Measurements from ENCODE around the gene EVI5. TPM values are rescaled to one million over a fixed set of nuclear protein-coding genes. Genes with fewer than 3 reads are reported as not detected.
"Not testable (repeated sequence)": the region's sequence is repeated elsewhere in the genome, so short reads cannot be mapped to it uniquely, and the experiment has no call there.

EVI5 gene
- total RNA-seq, 2 donors from 2014 or later: 47.4 to 54.3 TPM

DNA sequence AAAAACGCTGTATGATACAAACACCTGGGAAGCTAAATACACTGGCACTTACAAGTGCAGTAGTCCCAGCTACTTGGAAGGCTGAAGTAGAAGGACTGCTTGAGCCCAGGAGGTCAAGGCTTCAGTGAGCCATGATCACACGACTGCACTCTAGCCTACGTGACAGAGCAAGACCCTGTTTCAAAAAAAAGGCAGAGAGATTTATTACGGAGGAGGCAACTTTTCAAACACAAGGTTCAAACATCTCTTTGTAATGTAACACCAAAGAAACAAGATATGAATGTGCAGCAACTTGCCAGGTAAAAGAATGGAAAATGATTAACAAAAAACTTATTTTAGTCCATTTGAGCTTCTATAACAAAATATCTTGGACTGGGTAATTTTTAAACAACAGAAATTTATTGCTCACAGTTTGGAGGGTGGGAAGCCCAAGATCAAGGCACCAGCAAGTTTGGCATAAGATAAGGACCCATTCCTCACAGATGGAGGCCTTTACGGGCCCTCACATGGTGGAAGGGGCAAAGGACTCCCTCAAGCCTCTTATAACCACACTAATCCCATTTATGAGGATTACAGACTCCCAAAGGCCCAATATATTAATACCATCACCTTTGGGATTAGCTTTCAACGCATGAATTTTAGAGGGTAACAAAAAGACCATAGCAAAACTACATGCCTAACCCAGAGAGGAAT lies 73.3 kb downstream of the EVI5 start:
- intact Hi-C loops (cut with DNase I): no loop called here
- no peak for DNase-seq (ENCODE audit: low spot score)

GRCh38 chr1:92709738-92710137 lies 75.2 kb downstream of the EVI5 start:
- no peak for DNase-seq (ENCODE audit: low spot score)
- intact Hi-C loops (cut with DNase I): no loop called here

DNA sequence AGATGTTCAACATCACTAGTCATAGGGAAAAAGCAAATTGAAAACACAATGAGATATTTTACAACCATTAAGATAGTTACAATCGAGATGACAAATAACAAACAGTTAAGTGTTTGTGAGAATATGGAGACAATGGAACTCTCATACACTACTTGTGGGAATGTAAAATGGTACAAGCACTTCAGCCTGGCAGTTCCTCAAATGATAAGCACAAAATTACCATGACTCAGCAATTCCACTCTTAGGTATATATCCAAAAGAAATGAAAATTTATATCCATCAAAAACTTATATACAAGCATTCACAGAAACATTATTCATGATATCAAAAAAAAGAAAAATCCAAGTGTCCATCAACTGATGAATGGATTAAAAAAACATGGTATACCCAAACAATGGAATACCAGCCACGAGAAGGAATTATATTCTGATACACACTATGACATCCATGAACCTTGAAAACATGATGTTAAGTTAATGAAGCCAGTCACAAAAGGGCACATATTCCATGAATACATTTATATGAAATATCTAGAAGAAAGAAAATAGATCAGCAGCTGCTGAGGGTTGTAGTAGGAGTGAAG lies 76.4 kb downstream of the EVI5 start:
- intact Hi-C loops (cut with DNase I): no loop called here
- DNase-seq (ENCODE audit: low spot score): no peak

DNA sequence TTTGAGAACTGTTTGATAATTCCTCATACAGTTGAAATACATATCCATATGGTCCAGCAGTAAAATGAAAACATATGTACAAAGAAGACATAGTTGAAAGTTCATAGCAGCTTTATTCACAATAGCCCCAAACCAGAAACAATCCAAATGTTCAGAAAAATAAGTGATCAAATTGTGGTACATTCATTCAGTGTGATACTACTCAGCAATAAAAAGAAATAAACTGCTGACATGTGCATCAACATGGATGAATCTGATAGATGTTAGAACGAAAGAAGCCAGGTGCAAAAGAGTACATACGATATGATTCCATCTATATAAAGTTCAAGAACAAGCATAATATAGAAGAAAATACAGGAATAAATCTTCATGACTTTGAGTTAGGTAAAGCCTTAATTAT lies 77.2 kb downstream of the EVI5 start:
- no peak for DNase-seq (ENCODE audit: low spot score)
- intact Hi-C loops (cut with DNase I): no loop called here

DNA sequence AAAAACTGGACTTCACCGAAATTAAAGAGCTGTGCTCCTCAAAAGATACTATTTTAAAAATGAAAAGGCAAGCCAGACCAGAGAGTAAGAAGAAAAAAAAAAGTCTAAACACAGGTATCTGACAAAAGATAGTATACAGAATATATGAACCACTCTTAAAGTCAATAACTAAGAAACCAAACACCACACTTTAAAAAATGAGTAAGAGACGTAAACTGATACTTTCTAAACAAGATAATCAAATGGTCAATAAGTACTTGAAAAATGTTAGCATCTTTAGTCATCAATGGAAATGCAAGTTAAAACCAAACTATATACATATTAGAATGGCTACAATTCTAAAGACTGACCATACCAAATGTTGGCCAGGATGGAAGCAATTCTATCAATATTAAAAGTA lies 77.6 kb downstream of the EVI5 start:
- intact Hi-C loops (cut with DNase I): no loop called here
- no peak for DNase-seq (ENCODE audit: low spot score)

- intact Hi-C loops (cut with DNase I): no loop called here
- DNase-seq (ENCODE audit: low spot score): no peak
These were observed 79.5 kb downstream of the EVI5 start for GRCh38 chr1:92705446-92705845.

- no peak for DNase-seq (ENCODE audit: low spot score)
- intact Hi-C loops (cut with DNase I): no loop called here
These were observed 83.8 kb downstream of the EVI5 start for GRCh38 chr1:92701147-92701546.

- no peak for DNase-seq (ENCODE audit: low spot score)
- intact Hi-C loops (cut with DNase I): no loop called here
These were observed 86.0 kb downstream of the EVI5 start for GRCh38 chr1:92698932-92699331.

- intact Hi-C loops (cut with DNase I): no loop called here
These were observed 89.8 kb downstream of the EVI5 start for GRCh38 chr1:92695104-92695503.

GRCh38 chr1:92691925-92692324 lies 93.0 kb downstream of the EVI5 start:
- intact Hi-C loops (cut with DNase I): no loop called here
- DNase-seq (ENCODE audit: low spot score): no peak

More at GRCh38 chr1:92695104-92695503, 89.8 kb downstream of the EVI5 start:
- no peak for DNase-seq (ENCODE audit: low spot score)

GRCh38 chr1:92690212-92690906 lies 94.5 kb downstream of the EVI5 start:
- intact Hi-C loops (cut with DNase I): no loop called here
- no peak for DNase-seq (ENCODE audit: low spot score)

DNA sequence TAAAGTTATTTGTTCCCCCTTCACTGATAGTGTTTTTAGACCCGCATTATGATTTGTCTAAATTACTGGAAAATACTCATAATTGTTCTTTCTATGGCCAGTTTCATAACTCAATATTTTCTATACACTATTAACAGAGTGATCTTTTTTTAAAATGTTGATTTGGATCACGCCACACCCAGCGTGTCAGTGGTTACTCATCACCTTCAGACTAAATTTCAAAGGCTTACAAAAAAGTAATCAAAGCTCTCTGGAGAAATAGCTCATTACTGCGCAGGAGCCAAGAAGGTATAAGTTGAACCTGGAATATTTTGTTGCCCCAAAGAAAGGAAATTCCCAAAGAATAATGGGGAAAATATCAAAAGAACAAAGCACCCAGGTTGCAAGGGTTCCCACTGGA lies 104.9 kb downstream of the EVI5 start:
- intact Hi-C loops (cut with DNase I): no loop called here
- DNase-seq (ENCODE audit: low spot score): no peak

- intact Hi-C loops (cut with DNase I): no loop called here
These were observed 121.1 kb downstream of the EVI5 start for GRCh38 chr1:92663775-92664174.

GRCh38 chr1:92662048-92662447 lies 122.9 kb downstream of the EVI5 start:
- no peak for DNase-seq (ENCODE audit: low spot score)
- intact Hi-C loops (cut with DNase I): no loop called here

More at GRCh38 chr1:92663775-92664174, 121.1 kb downstream of the EVI5 start:
- DNase-seq (ENCODE audit: low spot score): no peak

- no peak for DNase-seq (ENCODE audit: low spot score)
- intact Hi-C loops (cut with DNase I): no loop called here
These were observed 127.2 kb downstream of the EVI5 start for GRCh38 chr1:92657701-92658100.

DNA sequence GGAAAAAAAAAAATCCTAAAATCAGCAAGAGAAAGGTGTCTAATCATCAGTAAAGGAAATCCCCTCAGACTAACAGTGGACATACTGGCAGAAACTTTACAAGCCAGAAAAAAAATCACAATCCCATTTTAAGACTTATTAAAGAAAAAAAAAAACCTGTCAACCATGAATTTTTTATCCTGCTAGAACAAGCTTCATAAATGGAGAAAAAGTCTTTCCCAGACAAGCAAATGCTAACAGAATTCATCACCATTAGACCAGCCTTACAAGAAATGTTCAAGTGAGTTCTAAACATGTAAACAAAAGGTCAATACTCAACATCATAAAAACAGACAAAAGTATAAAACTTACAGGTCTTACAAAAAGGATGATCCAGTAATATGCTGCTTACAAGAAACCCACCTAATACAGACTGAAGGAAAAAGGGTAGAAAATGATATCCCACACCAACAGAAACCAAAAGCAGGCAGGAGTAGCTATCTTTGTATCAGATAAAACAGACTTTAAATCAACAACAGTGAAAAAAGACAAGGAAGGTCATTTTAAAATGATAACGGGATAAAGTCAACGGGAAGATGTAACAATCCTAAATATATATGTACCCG lies 129.6 kb downstream of the EVI5 start:
- intact Hi-C loops (cut with DNase I): no loop called here

GRCh38 chr1:92653605-92654381 lies 131.1 kb downstream of the EVI5 start:
- DNase-seq (ENCODE audit: low spot score): no peak
- intact Hi-C loops (cut with DNase I): no loop called here

More for the DNA sequence above, 129.6 kb downstream of the EVI5 start:
- no peak for DNase-seq (ENCODE audit: low spot score)

DNA sequence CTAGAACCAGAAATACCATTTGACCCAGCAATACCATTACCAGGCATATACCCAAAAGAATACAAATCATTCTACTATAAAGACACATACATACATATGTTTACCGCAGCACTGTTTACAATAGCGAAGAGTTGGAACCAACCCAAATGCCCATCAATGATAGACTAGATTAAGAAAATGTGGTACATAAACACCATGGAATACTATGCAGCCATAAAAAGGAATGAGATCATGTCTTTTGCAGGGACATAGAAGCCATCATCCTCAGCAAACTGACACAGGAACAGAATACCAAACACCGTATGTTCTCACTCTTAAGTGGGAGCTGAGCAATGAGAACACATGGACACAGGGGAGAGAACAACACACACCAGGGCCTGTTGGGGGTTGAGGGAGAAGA lies 144.2 kb downstream of the EVI5 start:
- intact Hi-C loops (cut with DNase I); DNase-seq (ENCODE audit: low spot score): not testable (repeated sequence)

- DNase-seq (ENCODE audit: low spot score): no peak
- intact Hi-C loops (cut with DNase I): loop anchor here in 1 of 2 donors (10.0 kb wide), 1 partner anchor 196 kb away; the partner anchor contains the start of gene RPL5
These were observed 146.4 kb downstream of the EVI5 start for GRCh38 chr1:92638498-92638897.

Measured in posterior vena cava (tissue), 2 donors.